ENCODE data around the gene ADGRL3. TPM values are rescaled to one million over a fixed set of nuclear protein-coding genes. Genes with fewer than 3 reads are reported as not detected.

ADGRL3 gene
- total and polyA plus RNA-seq, 4 donors, result 0.07 to 1.7 (median 0.82) TPM

- TF ChIP-seq EGR1 (IDR thresholded peaks at IDR 0.05; ENCODE audit: low read depth in 2 of 2) (no peak), SP1 (IDR thresholded peaks at IDR 0.05) (no peak), GABPA (IDR thresholded peaks at IDR 0.05 in 1 of 2, conservative IDR thresholded peaks at IDR 0.05 in 1 of 2) (no peak), CTCF (IDR thresholded peaks at IDR 0.05; ENCODE audit: low read depth, low read length, missing input control) (no peak), REST (IDR thresholded peaks at IDR 0.05) (no peak), HNF4A (conservative IDR thresholded peaks at IDR 0.05) (no peak), RXRA (IDR thresholded peaks at IDR 0.05) (no peak), ZBTB33 (IDR thresholded peaks at IDR 0.05) (no peak), YY1 (IDR thresholded peaks at IDR 0.05) (no peak), HNF4G (IDR thresholded peaks at IDR 0.05) (no peak), FOXA1 (IDR thresholded peaks at IDR 0.05) (no peak), NR2F2 (IDR thresholded peaks at IDR 0.05) (no peak), ATF3 (IDR thresholded peaks at IDR 0.05) (no peak), RAD21 (IDR thresholded peaks at IDR 0.05) (no peak), TAF1 (conservative IDR thresholded peaks at IDR 0.05) (no peak)
- TF ChIP-seq, protein P1, sequence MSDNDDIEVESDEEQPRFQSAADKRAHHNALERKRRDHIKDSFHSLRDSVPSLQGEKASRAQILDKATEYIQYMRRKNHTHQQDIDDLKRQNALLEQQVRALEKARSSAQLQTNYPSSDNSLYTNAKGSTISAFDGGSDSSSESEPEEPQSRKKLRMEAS (IDR thresholded peaks at IDR 0.05), result no peak
- DNase-seq (ENCODE audit: low spot score), result peak; percentile 40
- H3K4me3 ChIP-seq (ENCODE audit: low read depth in 1 of 3, low read length in 3 of 3), result no peak overlapping the region
- no peak overlapping the region for H3K27ac ChIP-seq (ENCODE audit: low read depth in 1 of 2, low read length in 2 of 2)
- no peak overlapping the region for H3K9ac ChIP-seq (ENCODE audit: low read depth in 1 of 2, low read length in 2 of 2)
- H3K27me3 ChIP-seq (ENCODE audit: control insufficient read depth in 4 of 4, insufficient read depth in 4 of 4, low read length in 3 of 4), result peaks cover 0 to 8% (median 3%) of the 10 kb centered on the region in 4 donors
- 18% methylated on average over 20 of the region's 20 CpGs for WGBS
- H3K36me3 ChIP-seq (ENCODE audit: control insufficient read depth in 4 of 4, insufficient read depth in 3 of 4, low read depth in 1 of 4, low read length in 3 of 4), result no peaks in the 10 kb centered on the region
- H3K9me3 ChIP-seq (ENCODE audit: control insufficient read depth in 4 of 4, low read length in 3 of 4), result no peaks in the 10 kb centered on the region
- H3K4me1 ChIP-seq (ENCODE audit: control insufficient read depth in 4 of 4, insufficient read depth in 4 of 4, low read length in 3 of 4), result peaks cover 0 to 2% (median 0%) of the 10 kb centered on the region in 4 donors
These were observed 317.0 kb downstream of the ADGRL3 start for GRCh38 chr4:61517144-61517543.

- no peak for DNase-seq (ENCODE audit: low spot score)
- H3K4me1 ChIP-seq (ENCODE audit: control insufficient read depth in 4 of 4, insufficient read depth in 4 of 4, low read length in 3 of 4), result peaks cover 0 to 2% (median 0%) of the 10 kb centered on the region in 4 donors
- no peak overlapping the region for H3K9ac ChIP-seq (ENCODE audit: low read depth in 1 of 2, low read length in 2 of 2)
- H3K4me3 ChIP-seq (ENCODE audit: low read depth in 1 of 3, low read length in 3 of 3), result no peak overlapping the region
- no peak overlapping the region for H3K27ac ChIP-seq (ENCODE audit: low read depth in 1 of 2, low read length in 2 of 2)
- H3K27me3 ChIP-seq (ENCODE audit: control insufficient read depth in 4 of 4, insufficient read depth in 4 of 4, low read length in 3 of 4), result peaks cover 0 to 8% (median 3%) of the 10 kb centered on the region in 4 donors
- no peak for TF ChIP-seq GABPA (IDR thresholded peaks at IDR 0.05 in 1 of 2, conservative IDR thresholded peaks at IDR 0.05 in 1 of 2)
- H3K9me3 ChIP-seq (ENCODE audit: control insufficient read depth in 4 of 4, low read length in 3 of 4), result no peaks in the 10 kb centered on the region
- no peaks in the 10 kb centered on the region for H3K36me3 ChIP-seq (ENCODE audit: control insufficient read depth in 4 of 4, insufficient read depth in 3 of 4, low read depth in 1 of 4, low read length in 3 of 4)
These were observed 320.0 kb downstream of the ADGRL3 start for GRCh38 chr4:61520166-61520565.

Data from liver (tissue), 9 donors.